WTC11 (cell line): ENCODE results near the gene DDX10. TPM values are rescaled to one million over a fixed set of nuclear protein-coding genes. Genes with fewer than 3 reads are reported as not detected.

Experiments
- ATAC-seq: fragments of 200-7000 bp; cut with Tn5 transposase; 2 replicates; pipeline ENCODE4 v1.10.0; 2021; ENCODE audit warnings: mild to moderate bottlenecking, moderate library complexity
- CTCF ChIA-PET: fragments of 300-600 bp; sonication (Branson Sonifier 250); formaldehyde crosslinking; loops from one replicate; lab custom pipeline; 2021; ENCODE audit warnings: antibody characterized with exemption; lab: Charles Lee
- POLR2A ChIA-PET: fragments of 350-600 bp; sonication (Branson Sonifier 250); formaldehyde crosslinking; loops from one replicate; lab custom pipeline; 2021; ENCODE audit warnings: antibody characterized with exemption; lab: Charles Lee
- DNase-seq: peaks from one replicate; pipeline ENCODE4 v3.0.0; 2021; ENCODE audit warnings: low spot score
- H3K27ac Mint-ChIP-seq: 2 replicates; pipeline ENCODE4 v1.8.0; 2021; ENCODE audit warnings: mixed read lengths
- H3K27me3 Mint-ChIP-seq: 2 replicates; pipeline ENCODE4 v1.8.0; 2021; ENCODE audit warnings: low read depth, mild to moderate bottlenecking, moderate library complexity, mixed read lengths
- H3K36me3 Mint-ChIP-seq: 2 replicates; pipeline ENCODE4 v1.8.0; 2021; ENCODE audit warnings: mixed read lengths
- H3K4me1 Mint-ChIP-seq: 2 replicates; pipeline ENCODE4 v1.8.0; 2022; ENCODE audit warnings: mixed read lengths
- H3K4me3 Mint-ChIP-seq: 2 replicates; pipeline ENCODE4 v1.8.0; 2021; ENCODE audit warnings: mild to moderate bottlenecking, moderate library complexity, mixed read lengths
- H3K9me3 Mint-ChIP-seq: 2 replicates; pipeline ENCODE4 v1.8.0; 2021; ENCODE audit warnings: mixed read lengths
- CREM ChIP-seq: sonication (generic); formaldehyde crosslinking; IDR thresholded peaks from 2 replicates; pipeline ENCODE4 v1.8.1; 2022; ENCODE audit warnings: mild to moderate bottlenecking, missing genetic modification reagents, moderate library complexity
- FOXP1 ChIP-seq: sonication (generic); formaldehyde crosslinking; IDR thresholded peaks from 2 replicates; pipeline ENCODE4 v1.8.0; 2022; ENCODE audit warnings: missing genetic modification reagents, mild to moderate bottlenecking, moderate library complexity, borderline replicate concordance
- GRHL2 ChIP-seq: fragments of 250-450 bp; sonication (Bioruptor Pico); IDR thresholded peaks from 2 replicates; pipeline ENCODE4 v1.8.0; 2022; ENCODE audit warnings: mild to moderate bottlenecking, moderate library complexity; ENCODE audit not compliant: insufficient replicate concordance, severe bottlenecking
- GTF2I ChIP-seq: fragments of 250-450 bp; sonication (Bioruptor Pico); conservative IDR thresholded peaks from 2 replicates; pipeline ENCODE4 v1.4.0; 2021; ENCODE audit warnings: mild to moderate bottlenecking
- NR2C2 ChIP-seq: sonication (generic); formaldehyde crosslinking; IDR thresholded peaks from 2 replicates; pipeline ENCODE4 v1.8.0; 2022; ENCODE audit warnings: mild to moderate bottlenecking, missing genetic modification reagents
- SP1 ChIP-seq: sonication (generic); formaldehyde crosslinking; conservative IDR thresholded peaks from 2 replicates; pipeline ENCODE4 v1.8.1; 2022; ENCODE audit warnings: missing genetic modification reagents
- total RNA-seq: library from RNA; stranded (reverse); gene quantifications from 3 replicates; pipeline ENCODE4 v1.2.3, GENCODE V29; 2021
- TF ChIP-seq, protein P1 (sequence below): fragments of 250-450 bp; sonication (Bioruptor Pico); IDR thresholded peaks from 2 replicates; pipeline ENCODE4 v1.9.0; 2021; ENCODE audit warnings: mild to moderate bottlenecking, borderline replicate concordance
- TF ChIP-seq, protein P2 (sequence below): sonication (generic); formaldehyde crosslinking; conservative IDR thresholded peaks from 2 replicates; pipeline ENCODE4 v1.8.1; 2022; ENCODE audit warnings: mild to moderate bottlenecking, missing genetic modification reagents
- TF ChIP-seq, protein P3 (sequence below): fragments of 250-450 bp; sonication (Bioruptor Pico); conservative IDR thresholded peaks from 2 replicates; pipeline ENCODE4 v1.9.0; 2021; ENCODE audit warnings: mild to moderate bottlenecking
- TF ChIP-seq, protein P4 (sequence below): sonication (generic); formaldehyde crosslinking; conservative IDR thresholded peaks from 2 replicates; pipeline ENCODE4 v1.8.1; 2023; ENCODE audit warnings: mild to moderate bottlenecking, low read depth, missing genetic modification reagents, moderate library complexity
- TF ChIP-seq, protein P5 (sequence below): sonication (generic); formaldehyde crosslinking; IDR thresholded peaks from 2 replicates; pipeline ENCODE4 v1.8.0; 2022; ENCODE audit warnings: mild to moderate bottlenecking, missing genetic modification reagents
- TF ChIP-seq, protein P6 (sequence below): sonication (generic); formaldehyde crosslinking; IDR thresholded peaks from 2 replicates; pipeline ENCODE4 v1.8.0; 2022; ENCODE audit warnings: mild to moderate bottlenecking, missing genetic modification reagents
- TF ChIP-seq, protein P7 (sequence below): sonication (generic); formaldehyde crosslinking; IDR thresholded peaks from 2 replicates; pipeline ENCODE4 v1.8.0; 2023; ENCODE audit warnings: missing genetic modification reagents, mild to moderate bottlenecking, borderline replicate concordance

Gene DDX10
- total RNA-seq, 1 experiment from 2014 or later = 56.8 TPM

DNA sequence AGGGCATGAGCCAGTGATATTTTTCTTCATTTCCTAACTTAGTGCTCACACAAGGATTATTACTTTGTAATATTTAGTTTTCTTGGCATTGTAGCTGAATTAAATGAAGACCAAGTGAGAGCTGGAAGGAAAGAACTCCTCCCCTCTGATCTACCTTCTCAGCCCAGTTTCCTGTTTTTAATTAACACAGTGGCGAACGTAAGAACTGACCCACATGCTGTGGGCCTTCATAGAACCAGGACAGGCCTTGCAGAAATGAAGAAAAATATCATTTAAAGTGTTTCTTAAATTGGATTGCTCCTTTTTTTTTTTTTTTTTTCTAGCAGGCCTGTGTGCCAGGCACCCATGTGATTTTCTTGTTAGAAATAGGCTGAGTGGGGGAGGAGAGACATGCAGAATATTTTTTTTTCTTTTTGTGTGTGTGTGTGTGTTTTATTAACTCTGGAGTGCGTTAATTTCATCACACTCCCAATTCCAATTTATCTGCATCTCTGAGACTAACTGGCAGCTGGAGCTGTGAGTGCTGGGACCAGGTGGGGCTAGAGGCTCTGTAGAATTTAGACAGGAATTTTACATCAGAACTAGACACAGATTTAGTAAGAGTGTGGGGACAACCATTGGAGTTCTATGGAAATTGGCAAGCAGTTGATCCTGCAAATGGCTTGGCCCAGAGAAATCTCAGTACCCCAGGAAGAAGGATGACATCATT lies 320.5 kb downstream of the DDX10 start:
- ATAC-seq (peak; percentile 71), DNase-seq (no peak)
- H3K27me3 Mint-ChIP-seq = no peaks in the 10 kb centered on the region
- no peak overlapping the region for H3K27ac Mint-ChIP-seq
- peaks cover 22% of the 10 kb centered on the region for H3K4me1 Mint-ChIP-seq
- POLR2A ChIA-PET = no interaction called here
- H3K9me3 Mint-ChIP-seq = peaks cover 24% of the 10 kb centered on the region
- H3K4me3 Mint-ChIP-seq = no peak overlapping the region
- CTCF ChIA-PET = interaction anchor here (0.7 to 0.9 kb wide), 2 partner anchors 55 to 712 kb away, joined by 4 to 5 read pairs; no protein-coding TSS in a partner anchor
- no peak for TF ChIP-seq NR2C2 (CRISPR knock-in tag)
- TF ChIP-seq, protein P1, sequence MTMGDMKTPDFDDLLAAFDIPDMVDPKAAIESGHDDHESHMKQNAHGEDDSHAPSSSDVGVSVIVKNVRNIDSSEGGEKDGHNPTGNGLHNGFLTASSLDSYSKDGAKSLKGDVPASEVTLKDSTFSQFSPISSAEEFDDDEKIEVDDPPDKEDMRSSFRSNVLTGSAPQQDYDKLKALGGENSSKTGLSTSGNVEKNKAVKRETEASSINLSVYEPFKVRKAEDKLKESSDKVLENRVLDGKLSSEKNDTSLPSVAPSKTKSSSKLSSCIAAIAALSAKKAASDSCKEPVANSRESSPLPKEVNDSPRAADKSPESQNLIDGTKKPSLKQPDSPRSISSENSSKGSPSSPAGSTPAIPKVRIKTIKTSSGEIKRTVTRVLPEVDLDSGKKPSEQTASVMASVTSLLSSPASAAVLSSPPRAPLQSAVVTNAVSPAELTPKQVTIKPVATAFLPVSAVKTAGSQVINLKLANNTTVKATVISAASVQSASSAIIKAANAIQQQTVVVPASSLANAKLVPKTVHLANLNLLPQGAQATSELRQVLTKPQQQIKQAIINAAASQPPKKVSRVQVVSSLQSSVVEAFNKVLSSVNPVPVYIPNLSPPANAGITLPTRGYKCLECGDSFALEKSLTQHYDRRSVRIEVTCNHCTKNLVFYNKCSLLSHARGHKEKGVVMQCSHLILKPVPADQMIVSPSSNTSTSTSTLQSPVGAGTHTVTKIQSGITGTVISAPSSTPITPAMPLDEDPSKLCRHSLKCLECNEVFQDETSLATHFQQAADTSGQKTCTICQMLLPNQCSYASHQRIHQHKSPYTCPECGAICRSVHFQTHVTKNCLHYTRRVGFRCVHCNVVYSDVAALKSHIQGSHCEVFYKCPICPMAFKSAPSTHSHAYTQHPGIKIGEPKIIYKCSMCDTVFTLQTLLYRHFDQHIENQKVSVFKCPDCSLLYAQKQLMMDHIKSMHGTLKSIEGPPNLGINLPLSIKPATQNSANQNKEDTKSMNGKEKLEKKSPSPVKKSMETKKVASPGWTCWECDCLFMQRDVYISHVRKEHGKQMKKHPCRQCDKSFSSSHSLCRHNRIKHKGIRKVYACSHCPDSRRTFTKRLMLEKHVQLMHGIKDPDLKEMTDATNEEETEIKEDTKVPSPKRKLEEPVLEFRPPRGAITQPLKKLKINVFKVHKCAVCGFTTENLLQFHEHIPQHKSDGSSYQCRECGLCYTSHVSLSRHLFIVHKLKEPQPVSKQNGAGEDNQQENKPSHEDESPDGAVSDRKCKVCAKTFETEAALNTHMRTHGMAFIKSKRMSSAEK (CRISPR knock-in tag) = no peak
- TF ChIP-seq, protein P2, sequence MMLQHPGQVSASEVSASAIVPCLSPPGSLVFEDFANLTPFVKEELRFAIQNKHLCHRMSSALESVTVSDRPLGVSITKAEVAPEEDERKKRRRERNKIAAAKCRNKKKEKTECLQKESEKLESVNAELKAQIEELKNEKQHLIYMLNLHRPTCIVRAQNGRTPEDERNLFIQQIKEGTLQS (CRISPR knock-in tag) = no peak
- TF ChIP-seq FOXP1 (CRISPR knock-in tag) = no peak
- peaks cover 5% of the 10 kb centered on the region for H3K36me3 Mint-ChIP-seq

DNA sequence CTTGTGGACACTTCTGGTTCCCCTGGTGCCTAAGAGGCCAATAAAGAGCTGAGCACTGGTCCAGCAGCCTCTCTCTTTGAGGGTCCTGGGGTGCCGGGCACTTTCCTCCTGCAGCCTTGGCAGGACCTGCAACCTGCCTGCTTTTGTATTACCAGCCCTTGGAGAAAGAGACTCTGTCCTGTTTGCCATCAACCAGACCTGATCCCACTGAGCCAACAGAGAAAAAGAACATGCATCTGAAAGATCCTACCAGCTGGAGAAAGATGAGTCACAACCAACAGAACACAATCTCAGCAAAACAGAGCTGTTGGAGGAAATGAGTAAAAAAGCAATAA lies 321.0 kb downstream of the DDX10 start:
- ATAC-seq = peak; percentile 34
- DNase-seq = no peak
- ChIA-PET CTCF (interaction anchor here (0.9 kb wide), 1 partner anchor 711 kb away, joined by 5 read pairs; no protein-coding TSS in a partner anchor), POLR2A (no interaction called here)
- Mint-ChIP-seq H3K9me3 (peaks cover 22% of the 10 kb centered on the region), H3K36me3 (peaks cover 5% of the 10 kb centered on the region), H3K4me3 (no peak overlapping the region), H3K4me1 (peaks cover 22% of the 10 kb centered on the region), H3K27ac (no peak overlapping the region), H3K27me3 (no peaks in the 10 kb centered on the region)
- TF ChIP-seq, protein P3, sequence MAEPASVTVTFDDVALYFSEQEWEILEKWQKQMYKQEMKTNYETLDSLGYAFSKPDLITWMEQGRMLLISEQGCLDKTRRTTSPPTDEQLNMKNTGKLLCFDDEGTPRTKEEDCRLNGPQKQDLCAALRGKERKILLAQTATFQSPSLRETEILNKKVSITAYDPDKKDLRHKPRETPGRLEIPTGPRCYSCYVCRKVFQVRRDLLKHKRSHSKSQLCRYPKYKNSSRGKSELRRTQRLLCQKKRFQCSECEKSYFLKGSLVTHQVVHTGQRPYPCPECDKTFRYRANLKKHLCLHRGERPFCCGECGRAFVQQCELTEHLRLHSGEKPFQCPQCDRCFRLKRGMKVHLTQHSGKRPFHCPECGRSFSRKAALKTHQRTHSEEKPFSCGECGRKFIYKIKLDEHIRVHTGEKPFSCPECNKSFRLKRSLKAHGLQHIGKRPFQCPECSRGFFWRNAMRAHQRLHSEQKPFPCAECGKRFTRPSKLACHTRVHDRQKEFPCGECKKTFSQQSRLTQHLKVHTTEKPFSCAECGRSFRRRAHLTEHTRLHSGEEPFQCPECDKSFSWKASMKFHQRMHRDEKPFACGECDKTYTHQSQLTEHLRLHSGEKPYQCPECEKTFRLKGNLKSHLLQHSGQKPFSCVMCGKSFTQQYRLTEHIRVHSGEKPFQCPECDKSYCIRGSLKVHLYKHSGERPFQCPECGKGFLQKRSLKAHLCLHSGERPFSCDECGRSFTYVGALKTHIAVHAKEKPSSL (CRISPR knock-in tag) = no peak
- TF ChIP-seq GRHL2 (CRISPR knock-in tag) (no peak), GTF2I (CRISPR knock-in tag) (no peak), CREM (CRISPR knock-in tag) (no peak), SP1 (no peak)
- TF ChIP-seq, protein P4, sequence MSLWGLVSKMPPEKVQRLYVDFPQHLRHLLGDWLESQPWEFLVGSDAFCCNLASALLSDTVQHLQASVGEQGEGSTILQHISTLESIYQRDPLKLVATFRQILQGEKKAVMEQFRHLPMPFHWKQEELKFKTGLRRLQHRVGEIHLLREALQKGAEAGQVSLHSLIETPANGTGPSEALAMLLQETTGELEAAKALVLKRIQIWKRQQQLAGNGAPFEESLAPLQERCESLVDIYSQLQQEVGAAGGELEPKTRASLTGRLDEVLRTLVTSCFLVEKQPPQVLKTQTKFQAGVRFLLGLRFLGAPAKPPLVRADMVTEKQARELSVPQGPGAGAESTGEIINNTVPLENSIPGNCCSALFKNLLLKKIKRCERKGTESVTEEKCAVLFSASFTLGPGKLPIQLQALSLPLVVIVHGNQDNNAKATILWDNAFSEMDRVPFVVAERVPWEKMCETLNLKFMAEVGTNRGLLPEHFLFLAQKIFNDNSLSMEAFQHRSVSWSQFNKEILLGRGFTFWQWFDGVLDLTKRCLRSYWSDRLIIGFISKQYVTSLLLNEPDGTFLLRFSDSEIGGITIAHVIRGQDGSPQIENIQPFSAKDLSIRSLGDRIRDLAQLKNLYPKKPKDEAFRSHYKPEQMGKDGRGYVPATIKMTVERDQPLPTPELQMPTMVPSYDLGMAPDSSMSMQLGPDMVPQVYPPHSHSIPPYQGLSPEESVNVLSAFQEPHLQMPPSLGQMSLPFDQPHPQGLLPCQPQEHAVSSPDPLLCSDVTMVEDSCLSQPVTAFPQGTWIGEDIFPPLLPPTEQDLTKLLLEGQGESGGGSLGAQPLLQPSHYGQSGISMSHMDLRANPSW = no peak
- TF ChIP-seq, protein P5, sequence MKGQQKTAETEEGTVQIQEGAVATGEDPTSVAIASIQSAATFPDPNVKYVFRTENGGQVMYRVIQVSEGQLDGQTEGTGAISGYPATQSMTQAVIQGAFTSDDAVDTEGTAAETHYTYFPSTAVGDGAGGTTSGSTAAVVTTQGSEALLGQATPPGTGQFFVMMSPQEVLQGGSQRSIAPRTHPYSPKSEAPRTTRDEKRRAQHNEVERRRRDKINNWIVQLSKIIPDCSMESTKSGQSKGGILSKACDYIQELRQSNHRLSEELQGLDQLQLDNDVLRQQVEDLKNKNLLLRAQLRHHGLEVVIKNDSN = no peak
- TF ChIP-seq, protein P6, sequence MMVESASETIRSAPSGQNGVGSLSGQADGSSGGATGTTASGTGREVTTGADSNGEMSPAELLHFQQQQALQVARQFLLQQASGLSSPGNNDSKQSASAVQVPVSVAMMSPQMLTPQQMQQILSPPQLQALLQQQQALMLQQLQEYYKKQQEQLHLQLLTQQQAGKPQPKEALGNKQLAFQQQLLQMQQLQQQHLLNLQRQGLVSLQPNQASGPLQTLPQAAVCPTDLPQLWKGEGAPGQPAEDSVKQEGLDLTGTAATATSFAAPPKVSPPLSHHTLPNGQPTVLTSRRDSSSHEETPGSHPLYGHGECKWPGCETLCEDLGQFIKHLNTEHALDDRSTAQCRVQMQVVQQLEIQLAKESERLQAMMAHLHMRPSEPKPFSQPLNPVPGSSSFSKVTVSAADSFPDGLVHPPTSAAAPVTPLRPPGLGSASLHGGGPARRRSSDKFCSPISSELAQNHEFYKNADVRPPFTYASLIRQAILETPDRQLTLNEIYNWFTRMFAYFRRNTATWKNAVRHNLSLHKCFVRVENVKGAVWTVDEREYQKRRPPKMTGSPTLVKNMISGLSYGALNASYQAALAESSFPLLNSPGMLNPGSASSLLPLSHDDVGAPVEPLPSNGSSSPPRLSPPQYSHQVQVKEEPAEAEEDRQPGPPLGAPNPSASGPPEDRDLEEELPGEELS = no peak
- TF ChIP-seq, protein P7, sequence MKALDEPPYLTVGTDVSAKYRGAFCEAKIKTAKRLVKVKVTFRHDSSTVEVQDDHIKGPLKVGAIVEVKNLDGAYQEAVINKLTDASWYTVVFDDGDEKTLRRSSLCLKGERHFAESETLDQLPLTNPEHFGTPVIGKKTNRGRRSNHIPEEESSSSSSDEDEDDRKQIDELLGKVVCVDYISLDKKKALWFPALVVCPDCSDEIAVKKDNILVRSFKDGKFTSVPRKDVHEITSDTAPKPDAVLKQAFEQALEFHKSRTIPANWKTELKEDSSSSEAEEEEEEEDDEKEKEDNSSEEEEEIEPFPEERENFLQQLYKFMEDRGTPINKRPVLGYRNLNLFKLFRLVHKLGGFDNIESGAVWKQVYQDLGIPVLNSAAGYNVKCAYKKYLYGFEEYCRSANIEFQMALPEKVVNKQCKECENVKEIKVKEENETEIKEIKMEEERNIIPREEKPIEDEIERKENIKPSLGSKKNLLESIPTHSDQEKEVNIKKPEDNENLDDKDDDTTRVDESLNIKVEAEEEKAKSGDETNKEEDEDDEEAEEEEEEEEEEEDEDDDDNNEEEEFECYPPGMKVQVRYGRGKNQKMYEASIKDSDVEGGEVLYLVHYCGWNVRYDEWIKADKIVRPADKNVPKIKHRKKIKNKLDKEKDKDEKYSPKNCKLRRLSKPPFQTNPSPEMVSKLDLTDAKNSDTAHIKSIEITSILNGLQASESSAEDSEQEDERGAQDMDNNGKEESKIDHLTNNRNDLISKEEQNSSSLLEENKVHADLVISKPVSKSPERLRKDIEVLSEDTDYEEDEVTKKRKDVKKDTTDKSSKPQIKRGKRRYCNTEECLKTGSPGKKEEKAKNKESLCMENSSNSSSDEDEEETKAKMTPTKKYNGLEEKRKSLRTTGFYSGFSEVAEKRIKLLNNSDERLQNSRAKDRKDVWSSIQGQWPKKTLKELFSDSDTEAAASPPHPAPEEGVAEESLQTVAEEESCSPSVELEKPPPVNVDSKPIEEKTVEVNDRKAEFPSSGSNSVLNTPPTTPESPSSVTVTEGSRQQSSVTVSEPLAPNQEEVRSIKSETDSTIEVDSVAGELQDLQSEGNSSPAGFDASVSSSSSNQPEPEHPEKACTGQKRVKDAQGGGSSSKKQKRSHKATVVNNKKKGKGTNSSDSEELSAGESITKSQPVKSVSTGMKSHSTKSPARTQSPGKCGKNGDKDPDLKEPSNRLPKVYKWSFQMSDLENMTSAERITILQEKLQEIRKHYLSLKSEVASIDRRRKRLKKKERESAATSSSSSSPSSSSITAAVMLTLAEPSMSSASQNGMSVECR = no peak
